Measurements from ENCODE around the gene OR56A1. TPM values are rescaled to one million over a fixed set of nuclear protein-coding genes. Genes with fewer than 3 reads are reported as not detected.
"Not testable (repeated sequence)": the region's sequence is repeated elsewhere in the genome, so short reads cannot be mapped to it uniquely, and the experiment has no call there.

Gene OR56A1, protein sequence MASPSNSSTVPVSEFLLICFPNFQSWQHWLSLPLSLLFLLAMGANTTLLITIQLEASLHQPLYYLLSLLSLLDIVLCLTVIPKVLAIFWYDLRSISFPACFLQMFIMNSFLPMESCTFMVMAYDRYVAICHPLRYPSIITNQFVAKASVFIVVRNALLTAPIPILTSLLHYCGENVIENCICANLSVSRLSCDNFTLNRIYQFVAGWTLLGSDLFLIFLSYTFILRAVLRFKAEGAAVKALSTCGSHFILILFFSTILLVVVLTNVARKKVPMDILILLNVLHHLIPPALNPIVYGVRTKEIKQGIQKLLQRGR
- under 0.01 TPM in 1 of 2 replicates, not detected in the other for total RNA-seq

DNA sequence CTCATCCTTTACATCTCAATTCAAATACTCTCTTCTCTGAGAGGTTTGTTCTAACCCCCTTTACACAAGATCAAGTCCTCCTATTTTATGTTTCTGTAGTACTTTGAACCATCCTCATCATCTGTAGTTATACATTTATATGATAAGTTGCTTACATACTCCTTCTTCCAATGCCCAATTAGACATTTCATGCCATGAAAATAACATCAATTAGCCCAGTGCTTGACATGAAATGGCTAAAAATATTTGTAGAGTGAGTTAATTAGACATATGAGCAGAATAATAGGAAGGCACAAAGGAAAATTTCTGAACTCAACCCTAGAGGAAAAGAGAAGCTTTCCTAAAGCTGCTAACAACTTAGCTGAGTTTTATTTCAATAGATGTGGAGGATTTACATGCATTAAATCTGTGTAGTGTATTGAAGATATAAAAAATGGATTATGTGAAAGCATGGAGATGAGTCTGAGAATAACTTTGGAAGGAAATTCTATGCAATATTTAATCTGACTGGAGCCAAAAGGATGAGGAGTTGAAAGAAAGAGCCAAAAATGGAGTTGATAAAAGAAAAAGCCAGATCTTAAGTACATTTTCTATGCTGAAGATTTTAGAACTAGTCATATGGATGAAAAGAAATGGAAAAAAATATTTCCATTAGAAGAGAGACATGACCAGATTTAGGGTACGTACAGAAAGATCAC is at the start of gene OR56A1:
TSS of gene OR56A1 (minus strand) at position 51 of the 698 bp plus-strand sequence. CDS start 3,066 bp downstream, outside the sequence.
- no peak for DNase-seq (ENCODE audit: extremely low read depth, low read depth, low spot score)

DNA sequence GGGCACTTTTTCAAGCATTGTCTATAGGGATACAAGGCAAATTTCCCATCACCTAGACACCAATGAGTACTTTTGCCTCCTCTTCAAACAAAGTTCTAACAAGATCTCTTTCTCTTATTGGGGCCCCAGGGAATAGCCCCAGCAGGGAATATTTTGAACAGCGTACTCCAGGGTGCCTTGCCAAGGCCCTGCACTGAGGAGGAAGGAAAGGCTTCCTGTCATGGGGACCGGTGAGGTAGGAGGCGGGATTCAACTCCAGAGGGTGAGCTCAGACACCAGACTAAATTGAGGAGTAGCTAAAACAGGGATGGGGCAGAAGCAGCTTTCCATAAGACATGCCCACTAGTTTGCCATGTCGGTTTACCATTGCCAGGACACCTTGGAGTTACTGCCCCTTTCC is 48.9 kb upstream of the OR56A1 start:
- no peak for DNase-seq (ENCODE audit: extremely low read depth, low read depth, low spot score)

DNA sequence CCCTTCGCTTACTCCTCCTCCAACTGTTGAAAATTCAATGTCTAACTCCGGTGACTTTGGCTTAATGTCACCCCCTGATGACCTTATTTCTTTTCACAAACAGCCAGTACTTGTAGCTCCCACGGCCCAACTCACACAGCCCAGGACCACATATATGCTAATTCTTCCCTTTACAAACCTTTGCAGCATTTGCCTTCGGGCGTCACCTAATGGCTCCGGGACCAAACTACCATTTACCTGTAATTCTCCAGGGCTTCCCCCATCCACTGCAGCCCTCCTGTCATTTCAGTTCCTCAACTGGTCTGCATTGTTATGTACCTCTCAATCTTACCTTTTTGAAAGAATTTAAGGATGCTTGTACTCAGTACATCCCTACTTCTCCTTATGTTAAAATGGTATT is 47.2 kb upstream of the OR56A1 start:
- no peak for DNase-seq (ENCODE audit: extremely low read depth, low read depth, low spot score)

DNA sequence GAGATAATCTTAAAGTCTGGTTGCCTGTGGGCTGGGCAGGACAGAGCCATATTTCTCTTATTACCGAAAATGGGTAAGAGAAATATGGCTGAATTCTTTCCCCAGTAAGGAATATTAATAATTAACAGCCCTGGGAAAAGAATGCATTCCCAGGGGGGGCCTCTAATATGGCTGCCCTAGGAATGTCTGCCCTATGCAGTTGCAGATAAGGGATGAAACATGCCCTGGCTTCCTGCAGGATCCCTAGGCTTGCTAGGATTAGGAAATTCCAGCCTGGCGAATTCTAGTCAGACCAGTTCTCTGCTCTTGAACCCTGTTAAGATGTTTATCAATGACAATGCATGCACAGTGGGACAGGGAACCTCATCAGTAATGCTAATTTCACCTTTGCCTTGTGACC is 45.9 kb upstream of the OR56A1 start:
- not testable (repeated sequence) for DNase-seq (ENCODE audit: extremely low read depth, low read depth, low spot score)

DNA sequence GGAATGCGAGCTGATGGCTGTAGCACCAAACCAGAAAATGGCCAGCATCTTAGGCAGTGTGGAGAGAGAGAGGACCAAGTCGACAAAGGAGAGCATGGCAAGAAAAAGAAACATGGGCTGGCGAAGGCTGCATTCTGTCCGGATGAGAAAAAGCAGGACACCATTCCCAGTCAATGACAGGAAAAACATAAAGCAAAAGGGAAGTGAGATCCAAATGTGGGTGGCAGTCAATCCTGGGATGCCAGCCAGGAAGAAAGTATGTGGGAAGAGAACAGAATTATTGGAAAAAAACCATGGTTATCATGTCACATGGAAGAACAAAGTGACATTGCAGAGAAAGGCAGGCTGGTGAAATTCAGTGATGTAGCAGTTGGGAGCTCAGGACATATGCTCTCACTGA is 36.9 kb upstream of the OR56A1 start:
- no peak for DNase-seq (ENCODE audit: extremely low read depth, low read depth, low spot score)

DNA sequence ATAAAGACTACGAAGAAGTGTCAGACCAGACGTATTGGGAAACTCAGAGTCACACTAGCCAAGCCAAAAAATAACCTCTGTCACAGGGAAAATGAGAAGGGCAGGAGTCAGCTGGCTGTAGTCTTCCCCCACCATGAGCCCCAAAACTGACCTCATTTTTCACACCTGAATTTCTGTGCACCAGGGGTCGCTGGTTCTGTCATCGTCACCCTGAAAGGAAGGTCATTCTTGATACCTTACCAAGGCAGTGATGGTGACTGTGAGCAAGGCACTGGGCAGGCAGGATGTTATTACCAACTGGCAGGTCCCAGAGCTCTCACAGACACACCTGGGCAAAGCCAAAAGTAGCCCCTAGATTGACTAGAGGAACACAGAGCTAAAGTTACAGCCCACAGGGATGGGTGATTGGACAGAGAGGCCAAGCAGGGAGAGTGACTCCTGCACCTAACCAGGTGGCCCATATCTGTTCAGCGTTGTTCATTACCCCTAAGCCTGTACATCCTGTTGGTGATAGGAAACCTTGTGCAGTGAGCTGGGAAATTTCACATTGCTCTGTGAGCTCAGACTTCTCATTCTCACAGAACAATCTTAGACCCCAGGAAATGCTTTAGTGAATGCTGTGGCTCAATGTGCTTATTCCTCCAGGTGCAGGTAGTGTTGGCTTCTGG is 32.3 kb upstream of the OR56A1 start:
- no peak for DNase-seq (ENCODE audit: extremely low read depth, low read depth, low spot score)

DNA sequence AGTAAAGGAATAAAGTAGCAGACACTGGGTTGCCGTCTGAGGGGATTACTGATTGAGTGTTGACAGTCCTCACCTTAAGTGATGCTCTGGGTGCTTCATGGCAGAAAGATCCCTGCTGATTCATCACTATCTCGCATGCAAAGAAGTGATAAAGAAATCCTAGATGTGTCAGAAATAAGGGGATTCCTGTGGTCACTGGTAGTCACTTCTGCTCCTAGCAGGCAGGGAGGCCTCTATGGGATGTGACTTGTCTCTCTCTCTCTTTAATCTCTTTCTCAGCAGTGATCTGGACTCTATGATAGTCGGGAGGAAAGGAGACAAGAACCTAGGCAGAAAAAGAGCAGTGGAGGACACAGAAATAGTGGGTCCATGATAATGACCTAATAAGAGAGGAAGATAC is 30.9 kb upstream of the OR56A1 start:
- DNase-seq (ENCODE audit: extremely low read depth, low read depth, low spot score), result no peak

DNA sequence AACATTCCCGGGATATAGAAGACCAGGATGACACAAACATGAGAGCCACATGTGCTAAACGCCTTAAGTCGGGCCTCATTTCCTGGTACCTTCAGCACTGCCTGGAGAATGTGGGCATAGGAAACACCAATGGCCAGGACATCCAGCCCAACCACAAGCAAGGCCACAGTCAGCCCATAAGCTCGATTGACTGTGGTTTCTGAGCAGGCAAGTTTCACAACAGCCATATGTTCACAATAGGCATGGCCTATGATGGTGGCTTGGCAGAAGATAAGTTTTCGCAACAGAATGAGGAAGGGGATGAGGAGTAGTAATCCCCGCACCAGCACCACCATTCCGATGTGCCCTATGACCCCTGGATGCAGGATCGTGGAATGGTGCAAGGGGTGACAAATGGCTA is 26.9 kb upstream of the OR56A1 start:
- DNase-seq (ENCODE audit: extremely low read depth, low read depth, low spot score), result no peak

DNA sequence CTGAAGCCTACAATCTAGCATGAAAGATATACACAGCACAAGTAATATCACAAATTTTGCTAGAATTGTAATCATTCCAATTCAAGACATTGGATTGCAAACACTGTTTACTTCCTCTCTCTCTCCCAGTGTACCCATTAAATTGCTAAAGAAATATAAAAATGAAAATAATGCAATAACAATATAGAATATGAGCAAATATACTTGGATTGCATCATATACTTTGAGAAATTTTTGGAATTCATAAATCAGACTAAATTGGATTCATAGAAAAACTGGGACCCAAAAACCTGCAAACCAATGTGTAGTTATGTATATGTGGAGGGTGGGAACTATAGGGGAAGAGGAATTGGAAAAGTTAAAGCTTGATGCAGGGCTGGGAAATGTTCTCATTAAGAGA is 25.0 kb upstream of the OR56A1 start:
- DNase-seq (ENCODE audit: extremely low read depth, low read depth, low spot score), result no peak

DNA sequence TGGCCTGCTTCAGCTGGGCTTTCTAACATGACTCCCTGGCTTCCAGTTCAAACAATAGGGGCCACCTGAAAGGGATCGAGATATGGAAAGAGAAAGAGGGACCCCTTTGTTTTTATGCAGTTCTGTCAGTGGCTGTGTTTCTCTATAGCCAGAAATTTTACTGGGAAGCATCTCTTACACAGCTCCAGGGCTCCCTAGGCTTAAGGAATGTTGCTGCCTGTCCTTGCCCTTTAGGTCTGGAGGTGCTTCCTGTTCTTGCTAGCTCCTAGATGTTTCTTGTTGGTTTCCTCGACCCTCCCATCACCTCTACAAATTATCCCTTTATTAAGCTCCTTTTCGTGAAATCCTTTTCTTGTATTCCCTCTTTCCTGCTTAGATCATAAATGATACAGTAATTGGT is 21.8 kb upstream of the OR56A1 start:
- DNase-seq (ENCODE audit: extremely low read depth, low read depth, low spot score), result no peak

DNA sequence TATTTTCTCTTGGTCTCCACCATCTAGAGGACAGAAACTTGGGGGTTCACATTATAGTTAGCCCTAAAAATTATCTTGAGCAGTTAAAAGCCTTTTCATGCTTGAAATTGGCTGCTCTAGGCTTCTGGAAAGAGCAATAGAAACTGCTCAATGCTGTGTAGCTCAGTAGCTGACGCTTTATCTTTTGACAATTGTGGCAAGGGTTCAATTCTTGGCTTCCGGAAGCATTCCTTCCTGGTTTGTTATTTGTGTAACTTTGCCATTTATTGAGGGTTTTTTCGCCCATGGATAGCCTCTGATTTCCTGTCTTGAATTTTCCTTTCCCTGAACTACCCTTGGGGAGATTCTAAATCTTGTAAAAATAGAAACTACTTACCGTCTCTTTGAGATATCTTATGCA is 10.3 kb upstream of the OR56A1 start:
- DNase-seq (ENCODE audit: extremely low read depth, low read depth, low spot score), result no peak

DNA sequence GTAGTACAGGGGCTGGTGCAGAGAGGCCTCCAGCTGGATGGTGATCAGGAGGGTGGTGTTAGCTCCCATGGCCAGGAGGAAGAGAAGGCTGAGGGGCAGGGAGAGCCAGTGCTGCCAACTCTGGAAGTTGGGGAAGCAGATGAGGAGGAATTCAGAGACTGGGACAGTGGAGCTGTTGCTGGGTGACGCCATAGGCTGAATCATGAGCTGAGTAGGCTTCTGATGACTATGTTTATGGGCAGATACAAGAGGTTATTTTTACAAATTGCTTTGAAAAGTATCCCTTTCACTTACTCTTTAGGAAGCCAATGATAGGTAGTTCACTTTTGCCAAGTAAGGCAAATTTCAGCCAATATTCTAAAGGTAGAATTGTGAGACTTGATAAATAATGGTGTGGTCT is 3.1 kb downstream of the OR56A1 start:
- DNase-seq (ENCODE audit: extremely low read depth, low read depth, low spot score), result no peak

DNA sequence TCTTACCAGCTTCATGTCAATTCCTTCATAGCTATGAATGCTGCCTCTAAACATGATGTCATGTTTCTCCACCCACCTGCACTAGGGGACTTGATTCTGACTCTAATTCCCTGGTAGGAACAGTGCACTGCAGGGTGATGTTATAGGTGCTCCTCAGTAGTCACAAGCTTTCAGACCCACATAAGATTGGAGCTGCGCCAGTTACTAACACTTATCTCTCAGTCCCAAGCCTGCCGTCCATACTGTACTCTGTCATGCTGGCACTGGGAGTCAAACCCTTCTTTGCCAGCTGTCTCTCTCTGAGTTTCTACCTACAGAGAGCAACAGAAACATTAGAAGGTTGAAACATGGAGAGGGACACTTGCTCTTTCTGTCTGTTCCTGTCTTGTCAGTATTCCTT is 5.5 kb downstream of the OR56A1 start:
- DNase-seq (ENCODE audit: extremely low read depth, low read depth, low spot score), result no peak

DNA sequence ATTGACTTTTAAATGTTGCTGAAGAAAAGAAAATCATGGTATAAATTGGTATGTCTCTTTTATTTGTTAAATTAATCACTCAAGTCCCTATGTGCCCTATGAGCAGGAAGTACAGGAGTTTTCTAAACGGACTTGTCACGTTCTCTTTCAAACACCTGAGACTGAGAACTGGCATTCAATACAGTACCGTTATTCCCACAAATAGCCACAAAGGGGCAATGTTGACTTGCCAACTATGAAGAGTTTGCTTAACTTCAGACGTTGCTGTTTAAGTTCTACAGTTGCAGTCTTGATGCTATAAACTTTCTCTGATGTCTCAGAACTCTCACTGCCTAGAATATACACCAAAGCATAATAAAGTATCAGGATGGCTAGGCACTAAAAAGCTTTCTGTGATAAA is 7.6 kb downstream of the OR56A1 start:
- peak; percentile 22 for DNase-seq (ENCODE audit: extremely low read depth, low read depth, low spot score)

DNA sequence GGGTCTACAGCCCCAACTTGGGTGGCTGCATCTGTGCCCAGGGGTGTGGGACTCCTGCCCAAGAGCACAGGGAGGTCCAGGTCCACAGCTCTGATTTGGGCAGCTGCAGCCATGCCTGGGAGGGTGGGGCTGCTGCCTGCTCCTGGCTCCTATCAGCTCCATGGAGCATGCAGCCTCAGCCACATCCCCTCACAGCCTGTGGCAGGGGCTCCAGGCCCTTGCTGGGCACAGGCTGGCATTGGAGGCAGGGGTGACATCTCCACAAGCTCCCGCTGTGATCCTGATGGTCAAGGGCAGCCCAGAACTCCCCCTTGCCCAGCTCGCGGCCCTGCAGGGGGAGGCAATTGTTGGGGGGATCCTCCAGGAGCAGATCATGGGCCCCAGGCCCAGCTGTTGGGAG is 17.5 kb downstream of the OR56A1 start:
- no peak for DNase-seq (ENCODE audit: extremely low read depth, low read depth, low spot score)

DNA sequence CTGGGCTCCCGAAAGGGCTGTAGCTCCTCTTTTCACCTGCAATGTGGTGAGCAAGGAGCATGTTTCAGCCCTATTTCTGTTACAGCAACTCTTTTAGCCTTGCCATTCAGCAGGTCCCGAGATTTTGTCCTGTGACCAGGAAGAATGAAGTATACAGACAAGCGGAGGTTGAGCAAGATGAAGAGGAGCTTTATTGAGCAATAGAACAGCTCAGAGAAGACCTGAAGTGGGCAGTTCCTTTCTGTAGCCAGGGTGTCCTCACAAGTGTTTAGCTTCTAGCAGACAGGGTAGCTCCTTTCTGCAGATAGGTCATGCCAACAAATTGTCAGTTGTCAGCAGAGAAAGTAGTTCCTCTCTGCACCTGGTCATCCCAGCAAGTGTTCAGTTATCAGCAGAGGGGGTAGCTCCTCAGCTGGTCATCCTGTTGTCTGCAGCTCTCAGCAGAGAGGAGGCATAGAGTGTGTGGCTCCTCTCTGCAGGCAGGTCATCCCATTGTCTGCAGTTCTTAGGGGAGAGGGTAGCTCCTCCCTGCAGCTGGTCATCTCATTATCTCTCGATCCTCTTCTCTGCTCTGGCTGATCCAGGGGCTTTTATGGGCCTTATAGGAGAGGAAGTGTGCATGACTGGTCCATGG is 18.4 kb downstream of the OR56A1 start:
- no peak for DNase-seq (ENCODE audit: extremely low read depth, low read depth, low spot score)

DNA sequence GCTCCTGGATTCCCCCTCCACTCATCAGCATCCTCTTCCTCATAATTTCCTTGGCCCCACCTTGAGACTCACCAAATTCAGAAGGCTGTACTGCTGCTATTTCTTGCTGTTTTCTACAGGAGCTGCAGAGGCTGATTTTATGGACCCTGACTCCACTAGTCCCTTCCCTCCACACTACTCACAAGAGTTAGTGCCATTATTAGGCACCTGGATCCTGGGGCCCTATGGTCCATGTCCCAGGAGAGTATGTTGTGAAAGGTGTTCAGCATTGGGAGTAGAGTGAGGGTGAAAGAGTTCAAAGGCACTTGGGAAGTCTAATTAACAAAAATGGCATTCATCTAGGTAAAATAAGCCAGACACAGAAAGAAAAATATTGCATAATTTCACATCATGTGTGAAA is 23.7 kb downstream of the OR56A1 start, which contains the start of gene OR56A4:
TSS of gene OR56A4 (minus strand) at position 101 of the 400 bp plus-strand sequence. CDS start 3,954 bp downstream, outside the sequence.
- DNase-seq (ENCODE audit: extremely low read depth, low read depth, low spot score), result no peak

DNA sequence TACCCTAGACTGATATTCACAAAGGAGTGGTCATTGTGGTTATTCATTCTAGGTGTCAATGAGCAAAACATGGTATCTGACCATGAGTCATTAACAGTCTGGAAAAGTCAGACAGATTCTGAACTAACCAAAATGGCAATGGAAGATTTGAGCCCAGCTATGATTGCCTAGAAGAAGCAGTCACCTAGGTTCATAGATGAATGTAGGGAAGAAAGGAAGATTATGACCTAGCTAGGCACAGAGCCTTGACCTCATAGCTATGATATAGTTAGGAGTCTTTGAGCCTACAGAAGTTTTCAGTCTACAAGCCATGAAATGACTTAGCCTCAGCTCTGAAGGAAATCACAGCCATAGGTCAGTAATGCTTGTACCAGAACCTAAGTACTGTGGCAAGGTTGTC is 24.2 kb downstream of the OR56A1 start:
- no peak for DNase-seq (ENCODE audit: extremely low read depth, low read depth, low spot score)

DNA sequence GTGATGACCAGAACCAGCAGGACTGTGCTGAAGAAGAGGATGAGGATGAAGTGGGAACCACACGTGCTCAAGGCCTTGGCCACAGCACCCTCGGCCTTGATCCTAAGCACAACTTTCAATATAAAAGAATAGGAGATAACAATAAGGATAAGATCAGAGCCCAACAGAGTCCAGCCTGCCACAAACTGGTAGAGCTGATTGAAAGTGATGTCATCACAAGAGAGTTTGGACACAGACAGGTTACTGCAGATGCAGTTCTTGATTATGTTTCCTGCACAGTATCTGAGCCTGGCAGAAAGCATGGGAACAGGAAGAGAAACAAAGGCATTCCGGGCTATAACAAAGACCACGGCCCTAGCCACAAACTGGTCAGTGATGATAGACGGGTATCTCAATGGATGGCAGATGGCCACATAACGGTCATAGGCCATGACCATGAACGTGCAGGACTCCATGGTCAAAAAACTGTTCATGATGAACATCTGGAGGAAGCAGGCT is 28.3 kb downstream of the OR56A1 start:
- DNase-seq (ENCODE audit: extremely low read depth, low read depth, low spot score), result no peak

DNA sequence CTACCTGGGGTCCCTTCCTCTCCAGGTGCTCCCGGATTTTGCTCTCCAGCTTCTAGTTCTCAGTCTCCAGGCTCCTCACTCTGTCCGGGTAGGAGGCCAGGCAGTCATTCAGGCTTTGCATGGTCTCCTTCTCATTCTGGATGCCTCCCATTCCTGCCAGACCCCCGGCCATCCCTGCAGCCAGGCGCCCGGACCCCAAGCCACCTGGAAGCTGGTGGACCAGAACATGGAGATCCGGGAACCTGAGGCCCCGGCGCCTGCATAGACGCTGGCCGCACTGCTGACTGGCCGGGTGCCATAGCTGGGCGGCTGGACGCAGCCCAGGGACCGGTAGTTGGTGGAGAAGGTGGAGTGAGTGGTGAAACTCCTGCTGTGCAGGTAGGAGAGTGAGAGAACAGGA is 35.8 kb downstream of the OR56A1 start:
- DNase-seq (ENCODE audit: extremely low read depth, low read depth, low spot score), result no peak

DNA sequence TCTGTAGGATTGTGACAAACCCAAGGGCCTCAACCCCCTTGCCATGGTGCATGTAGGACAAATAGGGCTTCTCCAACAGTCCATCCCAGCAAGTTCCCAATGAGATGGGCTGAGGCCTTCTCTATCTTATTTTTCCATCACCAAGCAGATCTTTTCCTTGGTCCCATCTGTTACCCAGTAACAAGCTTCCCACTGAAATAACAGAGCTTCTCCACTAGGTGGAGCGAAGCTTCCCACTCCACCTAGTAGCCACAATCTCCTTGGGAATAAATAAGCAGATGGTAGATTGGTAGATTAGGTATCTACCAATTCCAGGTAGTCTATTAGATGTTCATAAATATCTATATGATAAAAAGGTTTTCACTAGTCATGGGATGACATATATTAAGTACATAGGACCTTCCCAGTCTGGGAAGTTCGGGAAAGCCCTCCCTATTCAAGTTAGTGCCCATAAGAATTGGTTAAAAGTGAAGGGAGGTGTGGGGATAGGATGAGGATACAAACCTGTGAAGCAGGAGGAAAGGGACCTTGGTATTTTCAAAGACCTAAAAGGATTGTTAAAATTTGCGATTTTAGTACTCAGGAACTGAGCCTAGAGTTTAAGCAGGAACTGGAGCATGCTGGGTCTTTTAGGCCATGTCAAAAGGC is 37.8 kb downstream of the OR56A1 start:
- DNase-seq (ENCODE audit: extremely low read depth, low read depth, low spot score), result no peak

Data from glomerular endothelial cell (primary cell).